Measurements from ENCODE around the gene RAD51B. TPM values are rescaled to one million over a fixed set of nuclear protein-coding genes. Genes with fewer than 3 reads are reported as not detected.

RAD51B gene
- total and polyA plus RNA-seq, 5 donors = 0.88 to 5.3 (median 3.3) TPM

GRCh38 chr14:68619790-68620574 lies 800.4 kb downstream of the RAD51B start:
- Histone ChIP-seq H3K9me3 (ENCODE audit: control insufficient read depth, low read length) (peaks cover 4% of the 10 kb centered on the region), H3K4me1 (ENCODE audit: control insufficient read depth, insufficient read depth, low read length) (peaks cover 6% of the 10 kb centered on the region), H3K27me3 (ENCODE audit: control insufficient read depth, insufficient read depth) (no peaks in the 10 kb centered on the region), H3K4me3 (ENCODE audit: low read length) (no peak overlapping the region), H3K27ac (ENCODE audit: low read length) (peak overlapping the region; percentile 98)
- intact Hi-C loops (cut with DNase I) = loop anchor here in 2 of 4 donors (5.0 to 10.0 kb wide), 2 partner anchors 73 to 175 kb away; partner anchors contain the start of gene ZFP36L1 (in 1 of the 2)
- DNase-seq (peak; percentile 64 to 71 (median 70)), ATAC-seq (peak; percentile 90 to 92)
- WGBS = 41% methylated on average over 4 of the region's 4 CpGs

GRCh38 chr14:68621400-68622365 lies 802.1 kb downstream of the RAD51B start:
- H3K27ac ChIP-seq (ENCODE audit: low read length) = peak overlapping the region; percentile 87
- no peaks in the 10 kb centered on the region for H3K27me3 ChIP-seq (ENCODE audit: control insufficient read depth, insufficient read depth)
- peaks cover 13% of the 10 kb centered on the region for H3K4me1 ChIP-seq (ENCODE audit: control insufficient read depth, insufficient read depth, low read length)
- WGBS = 50% methylated on average over 6 of the region's 6 CpGs
- no peak overlapping the region for H3K4me3 ChIP-seq (ENCODE audit: low read length)
- ATAC-seq (peak; percentile 77 to 84), DNase-seq (peak; percentile 81 to 88 (median 84))
- intact Hi-C loops (cut with DNase I) = loop anchor here in 2 of 4 donors (5.0 to 10.0 kb wide), 2 partner anchors 74 to 173 kb away; partner anchors contain the start of gene ZFP36L1 (in 1 of the 2)
- H3K9me3 ChIP-seq (ENCODE audit: control insufficient read depth, low read length) = peaks cover 4% of the 10 kb centered on the region

- intact Hi-C loops (cut with DNase I) = loop anchor here in 2 of 4 donors (5.0 to 10.0 kb wide), 2 partner anchors 76 to 172 kb away; partner anchors contain the start of gene ZFP36L1 (in 1 of the 2)
- H3K27ac ChIP-seq (ENCODE audit: low read length) = no peak overlapping the region
- WGBS = 75% methylated on average over 5 of the region's 5 CpGs
- H3K27me3 ChIP-seq (ENCODE audit: control insufficient read depth, insufficient read depth) = no peaks in the 10 kb centered on the region
- H3K4me3 ChIP-seq (ENCODE audit: low read length) = no peak overlapping the region
- peaks cover 17% of the 10 kb centered on the region for H3K4me1 ChIP-seq (ENCODE audit: control insufficient read depth, insufficient read depth, low read length)
- peaks cover 4% of the 10 kb centered on the region for H3K9me3 ChIP-seq (ENCODE audit: control insufficient read depth, low read length)
- DNase-seq (peak in 1 of 3 donors; percentile 30), ATAC-seq (no peak)
Observed at GRCh38 chr14:68622856-68623255, 803.3 kb downstream of the RAD51B start.

- intact Hi-C loops (cut with DNase I) = loop anchor here in 2 of 4 donors (5.0 to 10.0 kb wide), 2 partner anchors 76 to 171 kb away; partner anchors contain the start of gene ZFP36L1 (in 1 of the 2)
- DNase-seq (no peak), ATAC-seq (no peak)
- H3K27ac ChIP-seq (ENCODE audit: low read length) = no peak overlapping the region
- no peaks in the 10 kb centered on the region for H3K9me3 ChIP-seq (ENCODE audit: control insufficient read depth, low read length)
- no peak overlapping the region for H3K4me3 ChIP-seq (ENCODE audit: low read length)
- peaks cover 17% of the 10 kb centered on the region for H3K4me1 ChIP-seq (ENCODE audit: control insufficient read depth, insufficient read depth, low read length)
- no peaks in the 10 kb centered on the region for H3K27me3 ChIP-seq (ENCODE audit: control insufficient read depth, insufficient read depth)
- 94% methylated on average over 3 of the region's 3 CpGs for WGBS
Observed at GRCh38 chr14:68623307-68623706, 803.7 kb downstream of the RAD51B start.

- Histone ChIP-seq H3K27ac (ENCODE audit: low read length) (no peak overlapping the region), H3K27me3 (ENCODE audit: control insufficient read depth, insufficient read depth) (no peaks in the 10 kb centered on the region), H3K4me3 (ENCODE audit: low read length) (no peak overlapping the region), H3K4me1 (ENCODE audit: control insufficient read depth, insufficient read depth, low read length) (peaks cover 17% of the 10 kb centered on the region), H3K9me3 (ENCODE audit: control insufficient read depth, low read length) (no peaks in the 10 kb centered on the region)
- ATAC-seq (no peak), DNase-seq (no peak)
- WGBS = 75% methylated on average over 3 of the region's 3 CpGs
- intact Hi-C loops (cut with DNase I) = loop anchor here in 2 of 4 donors (5.0 to 10.0 kb wide), 2 partner anchors 77 to 171 kb away; partner anchors contain the start of gene ZFP36L1 (in 1 of the 2)
Observed at GRCh38 chr14:68623826-68624225, 804.2 kb downstream of the RAD51B start.

GRCh38 chr14:68624541-68625220 lies 805.1 kb downstream of the RAD51B start:
- WGBS = 89% methylated on average over 11 of the region's 11 CpGs
- Histone ChIP-seq H3K4me3 (ENCODE audit: low read length) (no peak overlapping the region), H3K27me3 (ENCODE audit: control insufficient read depth, insufficient read depth) (no peaks in the 10 kb centered on the region), H3K9me3 (ENCODE audit: control insufficient read depth, low read length) (no peaks in the 10 kb centered on the region), H3K4me1 (ENCODE audit: control insufficient read depth, insufficient read depth, low read length) (peaks cover 17% of the 10 kb centered on the region), H3K27ac (ENCODE audit: low read length) (no peak overlapping the region)
- intact Hi-C loops (cut with DNase I) = loop anchor here in 3 of 4 donors (5.0 to 10.0 kb wide), 3 partner anchors 43 to 170 kb away; partner anchors contain the start of gene ZFP36L1 (in 1 of the 3)
- ATAC-seq (no peak), DNase-seq (peak in 1 of 3 donors; percentile 44)

GRCh38 chr14:68625366-68626090 lies 805.9 kb downstream of the RAD51B start:
- WGBS = 84% methylated on average over 7 of the region's 7 CpGs
- intact Hi-C loops (cut with DNase I) = loop anchor here in 2 of 4 donors (5.0 to 10.0 kb wide), 2 partner anchors 42 to 169 kb away; partner anchors contain the start of gene ZFP36L1 (in 1 of the 2)
- Histone ChIP-seq H3K27me3 (ENCODE audit: control insufficient read depth, insufficient read depth) (no peaks in the 10 kb centered on the region), H3K4me1 (ENCODE audit: control insufficient read depth, insufficient read depth, low read length) (peaks cover 21% of the 10 kb centered on the region), H3K27ac (ENCODE audit: low read length) (peak overlapping the region; percentile 92), H3K4me3 (ENCODE audit: low read length) (no peak overlapping the region), H3K9me3 (ENCODE audit: control insufficient read depth, low read length) (no peaks in the 10 kb centered on the region)
- DNase-seq = peak in 1 of 3 donors; percentile 14
- no peak for ATAC-seq

- DNase-seq = peak; percentile 31 to 83 (median 79)
Observed at GRCh38 chr14:68626386-68626785, 806.8 kb downstream of the RAD51B start.

GRCh38 chr14:68627050-68627867 lies 807.7 kb downstream of the RAD51B start:
- WGBS = 48% methylated on average over 6 of the region's 6 CpGs
- Histone ChIP-seq H3K4me1 (ENCODE audit: control insufficient read depth, insufficient read depth, low read length) (peaks cover 20% of the 10 kb centered on the region), H3K4me3 (ENCODE audit: low read length) (no peak overlapping the region), H3K27me3 (ENCODE audit: control insufficient read depth, insufficient read depth) (no peaks in the 10 kb centered on the region), H3K27ac (ENCODE audit: low read length) (peak overlapping the region; percentile 89), H3K9me3 (ENCODE audit: control insufficient read depth, low read length) (no peaks in the 10 kb centered on the region)
- intact Hi-C loops (cut with DNase I) = loop anchor here in 2 of 4 donors (5.0 to 10.0 kb wide), 2 partner anchors 40 to 168 kb away; partner anchors contain the start of gene ZFP36L1 (in 1 of the 2)
- peak; percentile 65 to 73 (median 69) for DNase-seq
- ATAC-seq = peak; percentile 40 to 61

More at GRCh38 chr14:68626386-68626785, 806.8 kb downstream of the RAD51B start:
- 27% methylated on average over 1 of the region's 1 CpG for WGBS
- Histone ChIP-seq H3K4me3 (ENCODE audit: low read length) (no peak overlapping the region), H3K27me3 (ENCODE audit: control insufficient read depth, insufficient read depth) (no peaks in the 10 kb centered on the region), H3K27ac (ENCODE audit: low read length) (peak overlapping the region; percentile 92), H3K4me1 (ENCODE audit: control insufficient read depth, insufficient read depth, low read length) (peaks cover 22% of the 10 kb centered on the region), H3K9me3 (ENCODE audit: control insufficient read depth, low read length) (no peaks in the 10 kb centered on the region)
- peak; percentile 42 for ATAC-seq
- intact Hi-C loops (cut with DNase I) = loop anchor here in 2 of 4 donors (5.0 to 10.0 kb wide), 2 partner anchors 41 to 168 kb away; partner anchors contain the start of gene ZFP36L1 (in 1 of the 2)

Data from right cardiac atrium (tissue), 5 donors.